ENCODE results near the gene HLCS. TPM values are rescaled to one million over a fixed set of nuclear protein-coding genes. Genes with fewer than 3 reads are reported as not detected.

The HLCS gene
- total RNA-seq, 1 experiment from 2014 or later = 12.7 TPM

DNA sequence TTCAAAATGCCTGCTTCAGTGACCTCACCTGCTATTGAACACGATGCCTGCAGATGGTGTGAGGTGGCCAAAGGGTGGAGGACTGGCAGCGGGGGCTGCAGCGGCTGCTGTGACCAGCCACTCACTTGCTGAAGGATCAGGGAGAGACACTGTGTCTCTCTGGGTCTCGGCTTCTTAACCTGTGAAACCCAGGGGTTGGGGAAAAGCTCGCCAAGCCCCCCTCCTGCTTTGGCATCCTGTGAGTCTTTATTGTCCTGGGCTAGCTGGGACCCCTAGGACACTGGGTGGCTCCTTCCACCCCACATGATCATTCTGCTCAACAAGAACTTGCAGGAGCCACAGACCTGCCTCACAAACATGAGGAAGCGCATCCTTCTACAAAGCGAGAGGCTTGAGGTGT lies 154.7 kb downstream of the HLCS start:
- Histone ChIP-seq H2AK5ac (ENCODE audit: insufficient read length, low read length) (no peak overlapping the region), H3K4me1 (ENCODE audit: insufficient read depth, low read length) (no peaks in the 10 kb centered on the region; the same call in 1 of the 2 replicates), H2BK12ac (ENCODE audit: insufficient read length, low read depth, low read length) (no peak overlapping the region), H3K9ac (ENCODE audit: extremely low read depth, insufficient read length, low read length) (no peak overlapping the region), H3K4ac (ENCODE audit: low read depth, low read length) (no peak overlapping the region), H3K14ac (ENCODE audit: insufficient read depth, low read length) (no peak overlapping the region), H2BK120ac (ENCODE audit: low read depth, low read length, poor library complexity, severe bottlenecking) (no peak overlapping the region), H4K91ac (ENCODE audit: insufficient read length, low read depth, low read length) (no peak overlapping the region), H3K27ac (ENCODE audit: insufficient read length, low read depth, low read length) (no peak overlapping the region), H3K27me3 (ENCODE audit: insufficient read depth, low read length) (no peaks in the 10 kb centered on the region), H3K56ac (ENCODE audit: insufficient read length, low read depth, low read length) (no peak overlapping the region), H4K20me1 (ENCODE audit: control insufficient read depth, insufficient read depth, insufficient read length) (no peaks in the 10 kb centered on the region), H3K79me1 (ENCODE audit: insufficient read depth, low read depth, low read length, poor library complexity, severe bottlenecking) (no peaks in the 10 kb centered on the region), H2AFZ (ENCODE audit: low read length) (no peak overlapping the region), H3T11ph (ENCODE audit: low read length) (no peak overlapping the region), H3K9me3 (ENCODE audit: control insufficient read depth, low read depth, low read length) (no peaks in the 10 kb centered on the region), H3K79me2 (ENCODE audit: insufficient read depth, low read length) (no peaks in the 10 kb centered on the region), H2BK15ac (ENCODE audit: low read depth, low read length) (no peak overlapping the region), H4K8ac (replicated peaks; ENCODE audit: insufficient read length, low read depth, low read length) (no peak overlapping the region), H2BK20ac (ENCODE audit: low read depth, low read length, poor library complexity, severe bottlenecking) (no peak overlapping the region), H4K5ac (ENCODE audit: insufficient read length, low read depth, low read length) (no peak overlapping the region), H3K23ac (ENCODE audit: insufficient read length, low read depth, low read length) (no peak overlapping the region), H3K4me2 (ENCODE audit: insufficient read depth, insufficient read length, low read length) (no peak overlapping the region), H2BK5ac (ENCODE audit: insufficient read length, low read length) (no peak overlapping the region), H3K18ac (ENCODE audit: insufficient read length, low read depth, low read length) (no peak overlapping the region), H3K23me2 (ENCODE audit: insufficient read length, low read depth, low read length, poor library complexity, severe bottlenecking) (no peaks in the 10 kb centered on the region)
- no peaks in the 10 kb centered on the region for H3K9me3 Mint-ChIP-seq
- no peak overlapping the region for H3K4me3 Mint-ChIP-seq
- no peaks in the 10 kb centered on the region for H3K36me3 Mint-ChIP-seq (ENCODE audit: insufficient read depth in 1 of 3, low read depth in 3 of 3)
- WGBS (ENCODE audit: extremely low coverage, insufficient read length, low lambda C conversion rate) = no CpG with 5 or more reads among the region's 7 CpGs
- H3K27ac Mint-ChIP-seq = no peak overlapping the region
- TF ChIP-seq CTCF (conservative IDR thresholded peaks at IDR 0.05) = no peak
- H3K4me1 Mint-ChIP-seq = peaks cover 6 to 7% of the 10 kb centered on the region in 2 experiments; a peak in 3 of 4 replicates
- H3K27me3 Mint-ChIP-seq (ENCODE audit: low read depth) = no peaks in the 10 kb centered on the region
- no peak for DNase-seq

All from H9 (cell line).